GM12878 (cell line): Measurements from ENCODE around the gene OR2AJ1. TPM values are rescaled to one million over a fixed set of nuclear protein-coding genes. Genes with fewer than 3 reads are reported as not detected.

Source experiments
- ATAC-seq: fragments of 200-7000 bp; cut with Tn5 transposase; 3 replicates; pipeline ENCODE4 v1.9.1; 2020; ENCODE audit warnings: mild to moderate bottlenecking, moderate library complexity
- BruUV-seq: library from RNA; stranded (reverse); fragments of 400-500 nt; replicated peaks from 2 replicates; lab custom pipeline; 2021; lab: Mats Ljungman, UMichigan
- CTCF ChIA-PET: fragments of 300-600 bp; sonication (Branson Sonifier 250); formaldehyde crosslinking; extraction: SDS; loops from one replicate; lab custom pipeline; 2021; ENCODE audit warnings: inconsistent platforms; lab: Yijun Ruan, JAX
- POLR2A ChIA-PET: fragments of 350-600 bp; formaldehyde crosslinking; extraction: SDS; loops from one replicate; lab custom pipeline; 2021; ENCODE audit warnings: inconsistent platforms; lab: Charles Lee
- RAD21 ChIA-PET: fragments of 300-600 bp; sonication (Branson Sonifier 250); formaldehyde crosslinking; loops from one replicate; lab custom pipeline; 2023; ENCODE audit warnings: antibody characterized with exemption; ENCODE audit not compliant: unreplicated experiment; lab: Charles Lee
- SMC1A ChIA-PET: fragments of 300-600 bp; sonication (Branson Sonifier 250); formaldehyde crosslinking; loops from one replicate; lab custom pipeline; 2023; ENCODE audit not compliant: unreplicated experiment, uncharacterized antibody; lab: Charles Lee
- DNase-seq: peaks from one replicate; pipeline ENCODE4 v3.0.0-alpha.2; 2011; ENCODE audit warnings: low read depth, low spot score
- FAIRE-seq: peaks from 3 replicates; lab custom pipeline; 2011; peaks lifted over from hg19 to GRCh38; lab: Jason Lieb, UNC
- H2AFZ ChIP-seq: 2 replicates; pipeline ENCODE4 v1.6.0; 2011; ENCODE audit warnings: low read depth, low read length, control low read depth; ENCODE audit not compliant: control insufficient read depth
- H3K27ac ChIP-seq: 2 replicates; pipeline ENCODE4 v1.5.1; 2011; ENCODE audit warnings: control low read depth; ENCODE audit not compliant: control insufficient read depth, insufficient read depth
- H3K27me3 ChIP-seq, 2 experiments: replicated peaks in 1 of 2; 2 replicates each; pipeline versions ENCODE4 v1.6.0 to v1.6.1; 2011; ENCODE audit warnings: low read length in 1 of 2; ENCODE audit not compliant: control insufficient read depth in 2 of 2, insufficient read depth in 2 of 2
- H3K36me3 ChIP-seq, 2 experiments: 2 replicates each; pipeline ENCODE4 v1.5.1; 2011; ENCODE audit warnings: low read length in 1 of 2; ENCODE audit not compliant: control insufficient read depth in 2 of 2, insufficient read depth in 2 of 2
- H3K4me1 ChIP-seq: 2 replicates; pipeline ENCODE4 v1.6.1; 2011; ENCODE audit warnings: mild to moderate bottlenecking, low read length, moderate library complexity, mixed read lengths; ENCODE audit not compliant: control insufficient read depth, insufficient read depth
- H3K4me2 ChIP-seq: 2 replicates; pipeline ENCODE4 v1.6.0; 2011; ENCODE audit warnings: control low read depth; ENCODE audit not compliant: control insufficient read depth, insufficient read depth
- H3K4me3 ChIP-seq: fragments of 200-600 bp; sonication (generic); 2 replicates; pipeline ENCODE4 v1.5.1; 2016
- H3K79me2 ChIP-seq: 2 replicates; pipeline ENCODE4 v1.6.0; 2011; ENCODE audit warnings: low read length; ENCODE audit not compliant: control insufficient read depth, insufficient read depth
- H3K9ac ChIP-seq: 2 replicates; pipeline ENCODE4 v1.8.0; 2011; ENCODE audit warnings: low read length, control low read depth, mixed read lengths; ENCODE audit not compliant: control insufficient read depth, insufficient read depth
- H3K9me3 ChIP-seq: replicated peaks from 3 replicates; pipeline ENCODE4 v1.5.1; 2011; ENCODE audit warnings: mild to moderate bottlenecking, low read length; ENCODE audit not compliant: control insufficient read depth, insufficient read depth
- H4K20me1 ChIP-seq: 2 replicates; pipeline ENCODE4 v1.6.0; 2011; ENCODE audit not compliant: control insufficient read depth, insufficient read depth
- ATF7 ChIP-seq: fragments of 450-650 bp; IDR thresholded peaks from 2 replicates; pipeline ENCODE4 v1.6.1; 2016; ENCODE audit warnings: low read depth, mild to moderate bottlenecking
- BCL3 ChIP-seq: IDR thresholded peaks from 2 replicates; pipeline ENCODE4 v1.6.1; 2011; ENCODE audit warnings: borderline replicate concordance, low read depth, mild to moderate bottlenecking, moderate library complexity, low read length; ENCODE audit not compliant: insufficient read depth, poor library complexity, severe bottlenecking
- BRCA1 ChIP-seq: IDR thresholded peaks from 2 replicates; pipeline ENCODE4 v1.6.1; 2011; ENCODE audit warnings: low read depth, low read length, improper control_type of control experiment
- CBX5 ChIP-seq: sonication (generic); IDR thresholded peaks from 2 replicates; pipeline ENCODE4 v1.6.1; 2016; ENCODE audit warnings: low read depth, moderate library complexity, mild to moderate bottlenecking, inconsistent platforms
- FOS ChIP-seq: IDR thresholded peaks from 3 replicates; pipeline ENCODE4 v1.6.1; 2011; ENCODE audit warnings: borderline replicate concordance; ENCODE audit not compliant: insufficient read length; ENCODE audit errors: extremely low read depth
- IRF5 ChIP-seq: fragments of 450-650 bp; IDR thresholded peaks from 2 replicates; pipeline ENCODE4 v1.6.1; 2017; ENCODE audit warnings: borderline replicate concordance
- MEF2B ChIP-seq: fragments of 450-650 bp; IDR thresholded peaks from 2 replicates; pipeline ENCODE4 v1.6.1; 2018; ENCODE audit warnings: mild to moderate bottlenecking, moderate library complexity; ENCODE audit not compliant: partially characterized antibody, poor library complexity, severe bottlenecking
- MTA3 ChIP-seq: IDR thresholded peaks from 2 replicates; pipeline ENCODE4 v1.6.1; 2012; ENCODE audit warnings: low read length, inconsistent platforms, borderline replicate concordance
- NFXL1 ChIP-seq: fragments of 450-650 bp; IDR thresholded peaks from 2 replicates; pipeline ENCODE4 v1.6.1; 2017; ENCODE audit warnings: antibody characterized with exemption, mild to moderate bottlenecking, borderline replicate concordance
- NFYA ChIP-seq: IDR thresholded peaks from 2 replicates; pipeline ENCODE4 v1.6.1; 2011; ENCODE audit warnings: low read depth, mild to moderate bottlenecking, low read length, improper control_type of control experiment, borderline replicate concordance
- NR2F1 ChIP-seq: fragments of 450-650 bp; conservative IDR thresholded peaks from 2 replicates; pipeline ENCODE4 v1.6.1; 2017; ENCODE audit warnings: mild to moderate bottlenecking
- POLR2AphosphoS2 ChIP-seq: IDR thresholded peaks from 2 replicates; pipeline ENCODE4 v1.6.1; 2011; ENCODE audit warnings: low read depth, mild to moderate bottlenecking, low read length, improper control_type of control experiment, moderate library complexity
- REST ChIP-seq: IDR thresholded peaks from 2 replicates; pipeline ENCODE4 v1.6.1; 2012; ENCODE audit warnings: mild to moderate bottlenecking, low read depth, low read length
- SREBF2 ChIP-seq: IDR thresholded peaks from 2 replicates; pipeline ENCODE4 v1.6.1; 2012; ENCODE audit warnings: mild to moderate bottlenecking, low read length
- SUPT20H ChIP-seq: IDR thresholded peaks from 2 replicates; pipeline ENCODE4 v1.6.1; 2011; ENCODE audit warnings: low read depth, mild to moderate bottlenecking, low read length, moderate library complexity, borderline replicate concordance; ENCODE audit not compliant: control insufficient read depth
- WRNIP1 ChIP-seq: IDR thresholded peaks from 2 replicates; pipeline ENCODE4 v1.6.1; 2011; ENCODE audit warnings: low read depth, low read length, improper control_type of control experiment, borderline replicate concordance
- ZNF384 ChIP-seq: IDR thresholded peaks from 2 replicates; pipeline ENCODE4 v1.6.1; 2012; ENCODE audit warnings: low read depth, mild to moderate bottlenecking, low read length, improper control_type of control experiment, borderline replicate concordance
- WGBS: methylation state at CpG from one replicate; pipeline ENCODE4 v1.1.6; 2016; ENCODE audit warnings: low lambda C conversion rate; ENCODE audit not compliant: insufficient replicate concordance, insufficient coverage; ENCODE audit errors: missing lambda C conversion rate; 5-methylcytosine and 5-hydroxymethylcytosine counted together
- in situ Hi-C: fragments of 300-500 bp; cut with MboI; formaldehyde crosslinking; loops from 9 replicates; pipeline ENCODE4 v1.14.3; 2018; ENCODE audit warnings: mixed read lengths
- intact Hi-C: fragments of 100-400 bp; cut with micrococcal nuclease; formaldehyde crosslinking; loops from one replicate; pipeline ENCODE4 v1.14.2; 2022; ENCODE audit not compliant: unreplicated experiment
- polyA plus RNA-seq, 11 experiments: library from polyadenylated mRNA; depleted of rRNA in 4 of 11; unstranded in 6 of 11; stranded (reverse) in 5 of 11; fragments of >200 nt; fragmentation: Nextera tagmentation in 4 of 11; fragmentation: Illumina TruSeq in 1 of 11; extraction: Ambion mirVana in 4 of 11; extraction: Trizol in 1 of 11; gene quantifications; 1 replicate in 1 of 11; 2 replicates in 10 of 11; pipeline versions ENCODE4 v1.2.1 to v1.2.3, GENCODE V29; 2011 to 2016; ENCODE audit warnings: inconsistent platforms in 2 of 11, missing spikeins in 2 of 11, low read depth in 1 of 11
- total RNA-seq, 4 experiments: library from RNA; depleted of rRNA in 3 of 4; stranded (reverse); fragments of >200 nt in 3 of 4; fragmentation: Illumina TruSeq in 1 of 4; extraction: Trizol in 1 of 4; gene quantifications; 2 replicates each; pipeline versions ENCODE4 v1.2.1 to v1.2.3, GENCODE V29; 2013 to 2021

The OR2AJ1 gene
- total and polyA plus RNA-seq, 10 of the 15 experiments (the other 5 are each of a cell fraction or from before 2014, with no cell fraction given): not detected

GRCh38 chr1:247919952-247920351 is 4.7 kb upstream of the OR2AJ1 start, which contains the start of gene OR2T8:
Gene OR2T8, plus strand, starts transcription at chr1:247920252. Its CDS starts 766 bp downstream, at chr1:247921018.
- ChIA-PET POLR2A (no interaction called here), RAD21 (no interaction called here), CTCF (no interaction called here)
- Histone ChIP-seq H3K9ac (no peak within 1 kb of the TSS), H2AFZ (no peak within 1 kb of the TSS), H3K9me3 (no peaks in the 10 kb centered on the region), H3K4me3 (no peak within 1 kb of the TSS), H3K4me2 (no peak within 1 kb of the TSS), H3K27ac (no peak within 1 kb of the TSS), H3K27me3 (no peaks in the 10 kb centered on the region; a peak in 1 of 4 replicates), H3K36me3 (no peaks in the 10 kb centered on the region), H3K79me2 (no peaks in the 10 kb centered on the region), H3K4me1 (no peaks in the 10 kb centered on the region)
- FAIRE-seq (no peak), ATAC-seq (no peak), DNase-seq (no peak)
- intact Hi-C loops: no loop called here
- no TSS peak for BruUV-seq
- in situ Hi-C loops: no loop called here
- 48% methylated on average over 2 of the region's 2 CpGs for WGBS
- TF ChIP-seq CBX5 (no peak), NR2F1 (no peak), FOS (no peak), BRCA1 (no peak), MTA3 (no peak), WRNIP1 (no peak), NFYA (no peak), REST (no peak), SUPT20H (no peak), IRF5 (no peak), BCL3 (no peak), ZNF384 (no peak), NFXL1 (no peak), SREBF2 (no peak), POLR2AphosphoS2 (no peak), MEF2B (no peak), ATF7 (no peak)
- TF ChIP-seq, all 136 proteins: peak for 0
- SMC1A ChIA-PET: no interaction called here
- H4K20me1 ChIP-seq: no peaks in the 10 kb centered on the region
